ENCODE results near the gene VPS13C. TPM values are rescaled to one million over a fixed set of nuclear protein-coding genes. Genes with fewer than 3 reads are reported as not detected.

The VPS13C gene
- total and polyA plus RNA-seq, 2 experiments from 2014 or later = 10.2 to 20.5 TPM

- no peak for TF ChIP-seq REST (IDR thresholded peaks at IDR 0.05; ENCODE audit: unreplicated experiment)
Observed at GRCh38 chr15:62108411-62108810, 48.2 kb upstream of the VPS13C start (continued).

- Mint-ChIP-seq H3K4me3 (no peak overlapping the region), H3K27ac (no peak overlapping the region), H3K4me1 (no peaks in the 10 kb centered on the region), H3K9me3 (no peaks in the 10 kb centered on the region), H3K27me3 (ENCODE audit: insufficient read depth, low read depth, poor library complexity) (no peaks in the 10 kb centered on the region), H3K36me3 (ENCODE audit: low read depth) (no peaks in the 10 kb centered on the region)
- H4K20me1 ChIP-seq (replicated peaks; ENCODE audit: insufficient read depth) = no peaks in the 10 kb centered on the region
- no peaks in the 10 kb centered on the region for H3F3A ChIP-seq (replicated peaks; ENCODE audit: low read depth)
- no peak overlapping the region for H3K4me2 ChIP-seq
- H3K27ac ChIP-seq (ENCODE audit: low read depth) = no peak overlapping the region
- ATAC-seq = no peak
- DNase-seq (ENCODE audit: low spot score) = no peak
- peak overlapping the region; percentile 49; the same call in 1 of the 2 replicates for H2AFZ ChIP-seq
- no peaks in the 10 kb centered on the region for H3K79me2 ChIP-seq (replicated peaks; ENCODE audit: insufficient read depth)
- no peaks in the 10 kb centered on the region for H3K36me3 ChIP-seq (ENCODE audit: insufficient read depth)
- H3K27me3 ChIP-seq (ENCODE audit: insufficient read depth) = no peaks in the 10 kb centered on the region
- H3K4me3 ChIP-seq = no peak overlapping the region
- H3K4me1 ChIP-seq (ENCODE audit: insufficient read depth) = no peaks in the 10 kb centered on the region
- H3K9me2 ChIP-seq (ENCODE audit: insufficient read depth) = no peaks in the 10 kb centered on the region
- no peak for TF ChIP-seq EZH2 (IDR thresholded peaks at IDR 0.05; ENCODE audit: low read depth, unreplicated experiment)
- TF ChIP-seq STAT1 (IDR thresholded peaks at IDR 0.05; ENCODE audit: unreplicated experiment) = no peak
- TF ChIP-seq REST (IDR thresholded peaks at IDR 0.05; ENCODE audit: unreplicated experiment) = no peak
- no peak for TF ChIP-seq CREB1 (CRISPR knock-in tag; IDR thresholded peaks at IDR 0.05; ENCODE audit: low read depth)
- no peak for TF ChIP-seq EZH2phosphoT487 (IDR thresholded peaks at IDR 0.05; ENCODE audit: unreplicated experiment)
- no peak for TF ChIP-seq JUNB (IDR thresholded peaks at IDR 0.05; ENCODE audit: unreplicated experiment)
- no peak for TF ChIP-seq ZNF462 (CRISPR knock-in tag; IDR thresholded peaks at IDR 0.05)
- no peak for TF ChIP-seq POLR2AphosphoS5 (IDR thresholded peaks at IDR 0.05; ENCODE audit: low read depth)
- no peak for TF ChIP-seq ZNF331 (CRISPR knock-in tag; IDR thresholded peaks at IDR 0.05; ENCODE audit: low read depth)
- TF ChIP-seq ETS1 (IDR thresholded peaks at IDR 0.05) = no peak
Observed at GRCh38 chr15:62107571-62108121, 47.4 kb upstream of the VPS13C start.

Data from GM23338 (cell line).